Measurements from ENCODE around the gene ADAM17.

Gene ADAM17

DNA sequence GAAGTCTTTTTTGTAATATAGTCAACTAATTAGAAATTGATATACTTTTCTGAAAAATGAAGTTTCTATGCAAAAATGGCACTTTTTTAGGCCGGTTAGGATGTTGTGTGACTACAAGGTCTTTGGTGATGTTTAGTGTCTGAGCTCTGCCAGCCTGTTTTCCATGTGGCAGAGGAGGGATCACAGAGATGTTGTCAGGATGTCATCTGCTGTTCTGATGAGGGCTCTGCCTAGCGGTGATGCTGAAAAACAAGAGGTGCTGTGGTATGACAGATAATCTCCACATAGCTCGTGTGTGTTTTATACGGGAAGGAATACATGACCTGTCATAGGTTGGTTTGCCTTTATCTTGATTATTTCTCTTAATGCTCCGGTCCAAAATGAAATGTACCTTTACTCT, 93.3 kb downstream of the ADAM17 start:
- Mint-ChIP-seq H3K36me3 (peaks cover 33 to 50% of the 10 kb centered on the region in 2 donors), H3K4me1 (peaks cover 0 to 5% of the 10 kb centered on the region in 2 donors), H3K9me3 (no peaks in the 10 kb centered on the region), H3K27ac (no peak overlapping the region), H3K4me3 (no peak overlapping the region), H3K27me3 (no peaks in the 10 kb centered on the region)
- ATAC-seq (replicated peaks) = no peak
- DNase-seq = no peak

DNA sequence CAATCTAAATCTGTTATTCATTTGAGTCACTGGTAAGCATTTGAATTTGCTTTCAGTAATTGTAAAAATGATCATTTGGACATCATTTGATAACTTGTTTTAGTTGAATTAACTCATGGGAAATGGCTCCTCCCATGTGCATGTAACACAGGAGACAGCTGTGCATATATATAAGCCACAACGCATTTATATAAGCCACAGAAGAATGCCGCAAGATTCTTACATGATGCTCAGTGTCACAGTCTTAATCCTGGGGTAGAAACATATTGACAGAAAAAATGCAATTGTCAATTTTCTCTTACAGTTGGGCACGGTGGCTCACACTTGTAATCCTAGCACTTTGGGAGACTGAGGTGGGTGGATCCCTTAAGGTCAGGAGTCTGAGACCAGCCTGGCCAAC, 94.6 kb downstream of the ADAM17 start:
- ATAC-seq (replicated peaks) (no peak), DNase-seq (no peak)
- no peak overlapping the region for H3K27ac Mint-ChIP-seq
- no peaks in the 10 kb centered on the region for H3K9me3 Mint-ChIP-seq
- H3K27me3 Mint-ChIP-seq = no peaks in the 10 kb centered on the region
- peaks cover 34 to 48% of the 10 kb centered on the region in 2 donors for H3K36me3 Mint-ChIP-seq
- no peak overlapping the region for H3K4me3 Mint-ChIP-seq
- peaks cover 0 to 5% of the 10 kb centered on the region in 2 donors for H3K4me1 Mint-ChIP-seq

DNA sequence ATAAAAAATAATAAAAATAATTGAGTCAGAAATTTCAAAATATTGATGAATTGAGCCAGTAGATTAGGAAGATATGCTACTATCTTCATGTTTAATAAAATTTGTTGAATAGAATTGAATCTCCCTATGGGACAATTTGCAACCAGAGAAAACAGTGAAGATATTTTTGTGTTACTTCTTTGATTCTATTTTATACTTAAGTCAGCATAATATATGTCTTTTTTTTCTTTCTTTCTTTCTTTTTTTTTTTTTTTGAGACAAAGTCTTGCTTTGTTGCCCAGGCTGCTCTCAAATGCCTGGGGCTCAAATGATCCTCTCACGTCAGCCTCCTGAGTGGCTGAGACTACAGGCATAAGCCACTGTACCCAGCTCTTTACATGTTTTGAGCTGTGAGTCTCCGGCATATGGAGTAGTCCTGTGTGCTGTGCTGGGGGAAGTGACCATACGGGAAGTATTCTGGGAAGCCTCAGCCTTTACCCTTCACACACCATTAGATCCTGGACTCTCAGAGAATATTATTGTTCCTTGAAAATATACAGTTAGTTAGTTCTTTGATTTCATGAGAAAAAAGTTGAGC, 95.1 kb downstream of the ADAM17 start:
- DNase-seq (no peak), ATAC-seq (replicated peaks) (no peak)
- H3K36me3 Mint-ChIP-seq = peaks cover 31 to 45% of the 10 kb centered on the region in 2 donors
- H3K4me1 Mint-ChIP-seq = peaks cover 0 to 5% of the 10 kb centered on the region in 2 donors
- H3K4me3 Mint-ChIP-seq = no peak overlapping the region
- no peak overlapping the region for H3K27ac Mint-ChIP-seq
- no peaks in the 10 kb centered on the region for H3K9me3 Mint-ChIP-seq
- H3K27me3 Mint-ChIP-seq = no peaks in the 10 kb centered on the region

DNA sequence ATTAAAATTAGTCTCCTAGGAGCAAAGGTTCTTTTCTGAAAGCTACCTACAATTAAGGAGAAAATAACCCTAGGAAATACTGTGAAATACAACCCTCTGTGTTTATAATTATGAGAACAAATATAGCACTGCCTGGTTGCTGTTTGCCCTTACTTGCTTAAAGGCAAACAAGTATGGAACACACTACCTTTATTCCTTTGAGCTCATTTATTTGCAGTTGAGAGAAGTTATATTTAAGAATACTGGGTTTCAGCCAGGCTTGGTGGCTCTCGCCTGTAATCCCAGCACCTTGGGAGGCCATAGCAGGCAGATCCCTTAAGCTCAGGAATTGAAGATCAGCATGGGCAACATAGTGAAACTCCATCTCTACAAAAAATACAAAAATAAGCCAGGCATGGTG, 104.4 kb downstream of the ADAM17 start:
- no peak overlapping the region for H3K27ac Mint-ChIP-seq
- ATAC-seq (replicated peaks) = no peak
- peaks cover 33 to 43% of the 10 kb centered on the region in 2 donors for H3K36me3 Mint-ChIP-seq
- no peaks in the 10 kb centered on the region for H3K4me1 Mint-ChIP-seq
- no peaks in the 10 kb centered on the region for H3K27me3 Mint-ChIP-seq
- no peak overlapping the region for H3K4me3 Mint-ChIP-seq
- DNase-seq = no peak
- no peaks in the 10 kb centered on the region for H3K9me3 Mint-ChIP-seq

DNA sequence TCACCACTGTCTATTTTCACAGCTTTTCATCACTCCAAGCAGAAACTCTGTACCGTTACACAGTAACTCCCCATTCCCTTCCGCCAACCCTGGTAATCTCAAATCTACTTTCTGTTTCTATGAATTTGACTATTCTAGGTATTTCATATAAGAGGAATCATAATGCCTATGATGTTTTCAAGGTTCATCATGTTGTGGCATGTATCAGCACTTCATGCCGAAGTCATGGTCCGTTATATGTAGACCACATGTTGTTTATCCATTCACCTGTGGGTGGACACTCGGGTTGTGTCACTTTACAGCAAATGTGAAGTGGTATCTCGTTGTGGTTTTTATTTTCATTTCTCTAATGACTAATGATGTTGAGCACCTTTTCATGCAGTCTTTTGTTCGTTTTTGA, 110.5 kb downstream of the ADAM17 start:
- Mint-ChIP-seq H3K4me1 (no peaks in the 10 kb centered on the region), H3K27ac (no peak overlapping the region), H3K4me3 (no peak overlapping the region), H3K36me3 (peaks cover 34 to 57% of the 10 kb centered on the region in 2 donors), H3K27me3 (no peaks in the 10 kb centered on the region), H3K9me3 (no peaks in the 10 kb centered on the region)
- ATAC-seq (replicated peaks) (no peak), DNase-seq (no peak)

DNA sequence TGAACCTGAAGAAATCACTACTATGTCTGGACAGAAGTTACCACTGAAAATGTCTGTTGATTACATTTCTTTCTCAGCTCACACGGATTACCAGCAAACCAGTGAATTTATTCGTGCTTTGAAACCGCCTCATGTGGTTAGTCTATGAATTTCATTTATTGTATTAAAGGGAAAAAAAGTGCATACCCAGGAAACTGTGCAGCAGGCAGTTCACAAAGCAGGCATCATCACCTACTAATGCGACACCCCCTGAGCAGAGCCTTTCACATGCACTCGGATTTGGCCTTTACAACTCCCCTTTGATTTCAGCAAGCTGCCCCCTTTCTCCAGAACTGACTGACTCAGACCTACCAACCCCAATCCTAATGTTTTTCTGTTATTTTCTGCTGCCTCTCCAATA, 112.1 kb downstream of the ADAM17 start:
- Mint-ChIP-seq H3K27me3 (no peaks in the 10 kb centered on the region), H3K4me3 (no peak overlapping the region), H3K36me3 (peaks cover 27 to 51% of the 10 kb centered on the region in 2 donors), H3K4me1 (no peaks in the 10 kb centered on the region), H3K9me3 (no peaks in the 10 kb centered on the region), H3K27ac (no peak overlapping the region)
- DNase-seq (no peak), ATAC-seq (replicated peaks) (no peak)

DNA sequence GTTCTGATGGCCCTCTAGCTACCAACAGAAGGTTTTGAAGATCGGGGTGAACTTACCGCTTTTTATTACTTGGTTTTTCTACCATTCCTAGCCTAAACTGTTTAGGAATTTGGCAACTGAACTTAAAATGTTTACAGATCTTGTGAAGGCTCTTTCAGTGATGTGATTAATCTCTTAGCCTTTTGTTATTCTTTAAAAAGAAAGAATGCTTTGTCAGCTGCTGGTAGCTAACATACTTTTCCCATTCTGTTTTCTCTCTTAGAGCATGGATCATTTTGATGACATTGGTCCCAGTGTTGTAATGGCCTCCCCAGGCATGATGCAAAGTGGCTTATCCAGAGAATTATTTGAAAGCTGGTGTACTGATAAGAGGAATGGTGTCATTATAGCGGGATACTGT, 114.1 kb downstream of the ADAM17 start:
- Mint-ChIP-seq H3K36me3 (peaks cover 34 to 55% of the 10 kb centered on the region in 2 donors), H3K4me3 (no peak overlapping the region), H3K27ac (no peak overlapping the region), H3K9me3 (no peaks in the 10 kb centered on the region), H3K27me3 (no peaks in the 10 kb centered on the region), H3K4me1 (no peaks in the 10 kb centered on the region)
- no peak for ATAC-seq (replicated peaks)
- DNase-seq = no peak

DNA sequence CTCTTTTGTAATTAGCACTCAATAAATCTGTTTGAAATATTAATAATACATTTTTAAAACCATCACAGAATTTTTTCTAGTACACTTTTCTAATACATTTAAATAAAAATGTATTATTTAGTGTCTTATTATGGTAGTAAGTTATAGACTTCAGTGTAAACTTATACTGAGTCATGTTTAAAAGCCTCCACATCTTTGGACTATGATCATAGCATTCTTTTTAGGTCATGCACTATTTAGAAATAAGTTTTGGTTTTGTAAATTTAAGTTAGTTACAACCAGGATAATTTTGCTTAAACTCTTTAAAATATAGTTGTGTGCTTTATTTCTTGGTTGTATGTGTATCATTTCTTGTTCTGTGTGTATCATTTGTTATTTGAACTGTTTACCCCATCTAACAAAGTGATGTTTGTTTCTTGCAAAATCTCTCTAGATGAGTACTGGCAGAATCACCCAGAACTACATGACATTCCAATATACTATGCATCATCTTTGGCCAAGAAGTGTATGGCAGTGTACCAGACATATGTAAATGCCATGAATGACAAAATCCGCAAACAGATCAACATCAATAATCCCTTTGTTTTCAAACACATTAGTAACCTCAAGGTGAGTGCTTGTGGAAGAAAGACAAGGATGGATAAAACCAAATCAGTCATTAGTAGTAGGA, 115.4 kb downstream of the ADAM17 start:
- Mint-ChIP-seq H3K27me3 (no peaks in the 10 kb centered on the region), H3K4me3 (no peak overlapping the region), H3K9me3 (no peaks in the 10 kb centered on the region), H3K4me1 (no peaks in the 10 kb centered on the region), H3K36me3 (peaks cover 39 to 52% of the 10 kb centered on the region in 2 donors), H3K27ac (no peak overlapping the region)
- no peak for DNase-seq
- no peak for ATAC-seq (replicated peaks)

DNA sequence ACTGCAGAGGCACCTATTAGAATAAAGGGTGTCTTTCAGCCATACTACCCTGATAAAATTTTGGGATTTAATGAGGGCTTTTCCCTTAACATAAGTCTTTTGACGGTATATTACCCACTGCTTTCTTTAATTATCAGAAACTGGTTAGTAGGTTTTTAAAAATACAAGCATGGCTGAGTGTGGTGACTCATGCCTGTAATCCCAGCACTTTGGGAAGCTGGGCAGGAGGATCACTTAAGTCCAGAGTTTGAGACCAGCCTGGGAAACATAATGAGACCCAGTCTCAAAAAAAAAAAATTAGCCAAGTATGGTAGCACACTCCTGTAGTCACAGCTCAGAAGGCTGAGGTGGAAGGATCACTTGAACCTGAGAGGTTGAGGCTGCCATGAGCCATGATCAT, 116.1 kb downstream of the ADAM17 start:
- Mint-ChIP-seq H3K36me3 (peaks cover 38 to 52% of the 10 kb centered on the region in 2 donors), H3K27ac (no peak overlapping the region), H3K27me3 (no peaks in the 10 kb centered on the region), H3K4me3 (no peak overlapping the region), H3K9me3 (no peaks in the 10 kb centered on the region), H3K4me1 (no peaks in the 10 kb centered on the region)
- ATAC-seq (replicated peaks) = no peak
- DNase-seq = no peak
